GM18861 (cell line): Measurements from ENCODE around the gene TM9SF4.
"Not testable (repeated sequence)": the region's sequence is repeated elsewhere in the genome, so short reads cannot be mapped to it uniquely, and the experiment has no call there.

Experiments used
- ATAC-seq: cut with Tn5 transposase; IDR thresholded peaks from one replicate; pipeline ENCODE4 v1.9.1; 2021; ENCODE audit not compliant: unreplicated experiment

TM9SF4 gene

DNA sequence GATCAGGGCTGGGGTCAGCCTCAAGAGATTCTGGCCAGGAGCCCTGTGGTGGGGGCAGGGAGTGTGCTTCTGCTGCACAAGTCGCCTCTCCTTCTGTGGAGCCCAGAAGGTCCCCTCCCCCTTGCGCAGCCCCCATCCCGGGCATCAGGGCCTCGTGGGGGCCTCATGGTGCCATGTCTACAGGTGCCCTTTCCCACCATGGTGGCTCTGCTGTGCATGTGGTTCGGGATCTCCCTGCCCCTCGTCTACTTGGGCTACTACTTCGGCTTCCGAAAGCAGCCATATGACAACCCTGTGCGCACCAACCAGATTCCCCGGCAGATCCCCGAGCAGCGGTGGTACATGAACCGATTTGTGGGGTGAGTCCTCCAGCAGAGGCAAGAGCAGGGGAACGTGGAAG, 48.1 kb downstream of the TM9SF4 start:
- no peak for ATAC-seq

DNA sequence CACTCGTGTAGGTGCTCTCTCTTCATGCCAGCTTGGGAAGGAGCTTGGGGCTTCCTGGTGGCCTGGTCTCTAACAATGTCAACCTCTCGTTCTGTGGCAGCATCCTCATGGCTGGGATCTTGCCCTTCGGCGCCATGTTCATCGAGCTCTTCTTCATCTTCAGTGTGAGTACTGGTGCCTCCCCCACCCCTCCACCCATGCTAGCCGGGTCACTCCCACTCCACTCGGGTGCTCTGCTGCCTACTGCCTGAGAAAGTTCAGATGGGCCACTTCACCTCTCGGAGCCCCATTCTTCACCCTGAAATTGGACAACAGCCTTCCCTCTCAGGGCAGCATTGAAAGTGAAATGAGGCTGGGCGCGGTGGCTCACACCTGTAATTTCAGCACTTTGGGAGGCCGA, 48.8 kb downstream of the TM9SF4 start:
- ATAC-seq: no peak

DNA sequence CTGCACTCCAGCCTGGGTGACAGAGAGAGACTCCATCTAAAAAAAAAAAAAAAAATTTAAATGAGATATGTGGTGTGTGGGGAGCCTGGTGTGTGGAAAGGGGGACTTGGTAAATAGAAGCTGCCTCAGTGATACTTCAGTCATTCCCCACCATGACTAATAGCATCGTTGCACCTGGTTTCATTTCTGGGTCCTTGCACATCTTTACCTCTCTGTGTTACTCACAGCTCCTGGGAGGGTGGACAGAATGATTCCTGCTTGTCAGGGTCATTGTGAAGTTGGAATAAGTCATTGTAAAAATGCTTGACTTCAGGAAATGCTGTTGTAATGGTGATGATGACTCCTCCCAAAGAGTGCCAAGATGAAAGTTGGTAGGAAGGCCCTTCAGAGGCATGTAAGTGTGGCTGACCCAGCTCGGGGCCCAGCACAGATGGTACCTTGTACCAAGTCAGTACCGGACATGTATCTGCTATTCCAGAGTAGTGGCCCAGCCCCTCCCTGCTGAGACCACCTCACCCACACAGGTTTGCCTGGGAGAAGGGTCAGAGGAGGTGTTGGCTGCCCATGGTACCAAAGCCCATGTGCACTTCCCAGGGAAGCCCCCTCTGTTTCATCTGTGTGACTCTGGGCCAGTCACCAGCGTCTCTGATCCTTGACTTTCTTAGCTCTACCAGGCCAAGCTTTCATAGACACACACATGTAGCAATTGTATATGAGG, 49.6 kb downstream of the TM9SF4 start:
- no peak for ATAC-seq

DNA sequence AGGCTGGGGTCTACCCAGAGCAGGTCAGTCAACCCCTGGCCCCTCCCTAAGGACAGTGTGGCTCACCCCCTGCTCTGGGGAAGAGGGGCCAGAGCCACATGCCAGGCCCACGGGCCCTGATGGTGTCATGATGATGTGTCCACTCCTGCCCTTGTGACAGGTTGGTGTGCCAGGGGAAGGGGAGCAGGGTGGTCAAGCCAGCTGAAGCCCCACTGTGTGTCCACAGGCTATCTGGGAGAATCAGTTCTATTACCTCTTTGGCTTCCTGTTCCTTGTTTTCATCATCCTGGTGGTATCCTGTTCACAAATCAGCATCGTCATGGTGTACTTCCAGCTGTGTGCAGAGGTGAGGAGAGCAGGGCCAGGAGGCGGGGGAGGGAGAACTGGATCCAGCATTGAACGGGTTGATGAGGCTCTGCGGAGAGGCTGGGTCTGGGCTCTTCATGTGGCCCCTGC, 50.3 kb downstream of the TM9SF4 start:
- no peak for ATAC-seq

DNA sequence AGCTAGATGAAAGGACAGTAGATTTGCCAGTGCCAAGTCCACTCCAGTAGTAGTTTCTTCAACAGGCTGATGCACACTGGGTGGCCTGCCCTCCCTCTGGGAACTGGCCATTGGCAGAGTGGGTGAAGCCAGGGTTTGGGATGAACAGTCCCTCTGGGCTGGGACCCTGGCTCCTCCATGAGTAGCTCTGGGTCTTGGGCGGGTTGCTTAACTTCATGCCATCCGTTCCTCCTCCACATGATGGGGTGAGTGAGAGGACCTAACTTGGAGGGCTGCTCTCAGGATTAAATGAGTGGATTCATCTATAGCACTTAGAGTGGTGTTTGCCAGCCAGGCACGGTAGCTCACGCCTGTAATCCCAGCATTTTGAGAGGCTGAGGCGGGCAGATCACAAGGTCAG, 50.8 kb downstream of the TM9SF4 start:
- no peak for ATAC-seq

DNA sequence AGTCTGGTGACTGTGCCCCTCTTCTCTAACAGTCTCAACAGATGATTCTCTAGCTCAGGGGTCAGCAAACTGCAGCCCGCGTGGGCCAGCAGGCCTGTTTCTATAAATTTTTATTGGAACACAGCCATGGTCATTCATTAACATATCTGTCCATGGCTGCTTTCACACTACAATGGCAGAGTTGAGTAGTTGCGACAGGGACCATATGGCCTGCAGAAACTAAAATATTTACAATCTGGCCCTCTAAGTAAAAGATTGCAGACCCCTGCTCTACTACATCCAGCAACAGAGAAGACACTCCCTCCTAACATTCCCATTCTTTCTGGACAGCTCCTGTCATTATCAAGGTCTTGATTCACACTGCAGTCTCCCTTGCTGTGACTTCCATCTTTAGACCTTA, 52.8 kb downstream of the TM9SF4 start:
- no peak for ATAC-seq

DNA sequence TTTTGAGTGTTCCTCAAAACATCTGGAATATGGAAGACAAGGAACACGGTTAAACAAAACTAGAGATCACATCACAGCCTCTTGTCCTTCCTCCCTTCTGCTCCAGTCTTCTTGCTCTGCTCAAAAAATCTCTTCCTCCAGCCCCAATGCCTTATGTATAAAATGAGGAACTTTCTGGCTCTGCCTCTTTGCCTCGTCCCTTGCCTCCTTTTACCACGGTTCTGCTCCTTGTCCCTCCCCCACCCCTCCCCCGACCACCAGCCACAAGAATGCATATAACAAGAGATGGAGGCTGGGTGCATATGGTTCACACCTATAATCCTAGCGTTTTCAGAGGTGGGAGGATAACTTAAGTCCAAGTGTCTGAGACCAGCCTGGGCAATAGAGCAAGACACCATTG, 54.4 kb downstream of the TM9SF4 start:
- ATAC-seq: no peak

DNA sequence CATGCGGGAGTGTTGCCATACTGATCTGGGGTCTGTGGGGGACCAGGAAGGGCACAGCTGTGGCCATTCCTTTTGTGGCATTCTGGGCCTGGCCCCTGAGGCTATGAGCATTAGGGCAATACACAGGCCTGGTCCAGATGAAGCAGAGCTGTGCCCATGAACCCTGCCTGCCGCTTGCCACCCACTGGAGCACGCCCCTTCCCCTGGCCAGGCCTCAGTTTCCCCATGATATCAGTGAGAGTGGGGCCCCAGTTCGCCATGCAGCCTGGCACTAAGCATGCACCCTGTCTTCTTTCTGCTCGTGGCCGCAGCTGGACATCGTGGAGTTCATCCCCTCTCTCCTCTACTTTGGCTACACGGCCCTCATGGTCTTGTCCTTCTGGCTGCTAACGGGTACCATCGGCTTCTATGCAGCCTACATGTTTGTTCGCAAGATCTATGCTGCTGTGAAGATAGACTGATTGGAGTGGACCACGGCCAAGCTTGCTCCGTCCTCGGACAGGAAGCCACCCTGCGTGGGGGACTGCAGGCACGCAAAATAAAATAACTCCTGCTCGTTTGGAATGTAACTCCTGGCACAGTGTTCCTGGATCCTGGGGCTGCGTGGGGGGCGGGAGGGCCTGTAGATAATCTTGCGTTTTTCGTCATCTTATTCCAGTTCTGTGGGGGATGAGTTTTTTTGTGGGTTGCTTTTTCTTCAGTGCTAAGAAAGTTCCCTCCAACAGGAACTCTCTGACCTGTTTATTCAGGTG, 55.6 kb downstream of the TM9SF4 start:
- no peak for ATAC-seq

DNA sequence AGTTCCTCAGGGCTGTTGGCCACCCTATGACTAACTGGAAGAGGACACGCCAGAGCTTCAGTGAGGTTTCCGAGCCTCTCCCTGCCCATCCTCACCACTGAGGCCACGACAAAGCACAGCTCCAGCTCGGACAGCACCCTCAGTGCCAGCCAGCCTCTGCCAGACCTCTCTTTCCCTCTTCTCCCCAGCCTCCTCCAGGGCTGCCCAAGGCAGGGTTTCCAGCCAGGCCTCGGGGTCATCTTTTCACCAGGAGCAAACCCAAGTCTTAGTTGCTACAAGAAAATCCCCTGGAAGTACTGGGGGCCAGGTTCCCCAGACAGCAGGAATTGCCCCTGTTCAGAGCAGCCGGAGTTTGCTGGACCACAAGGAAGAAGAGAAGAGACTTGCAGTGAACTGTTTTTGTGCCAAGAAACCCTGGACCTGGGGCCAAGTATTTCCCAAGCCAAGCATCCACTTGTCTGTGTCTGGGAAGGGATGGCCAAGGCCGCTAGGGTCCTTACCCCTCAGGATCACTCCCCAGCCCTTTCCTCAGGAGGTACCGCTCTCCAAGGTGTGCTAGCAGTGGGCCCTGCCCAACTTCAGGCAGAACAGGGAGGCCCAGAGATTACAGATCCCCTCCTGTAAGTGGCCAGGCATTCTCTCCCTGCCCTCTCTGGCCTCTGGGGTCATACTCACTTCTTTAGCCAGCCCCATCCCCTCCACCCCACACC, 56.5 kb downstream of the TM9SF4 start:
- no peak for ATAC-seq

DNA sequence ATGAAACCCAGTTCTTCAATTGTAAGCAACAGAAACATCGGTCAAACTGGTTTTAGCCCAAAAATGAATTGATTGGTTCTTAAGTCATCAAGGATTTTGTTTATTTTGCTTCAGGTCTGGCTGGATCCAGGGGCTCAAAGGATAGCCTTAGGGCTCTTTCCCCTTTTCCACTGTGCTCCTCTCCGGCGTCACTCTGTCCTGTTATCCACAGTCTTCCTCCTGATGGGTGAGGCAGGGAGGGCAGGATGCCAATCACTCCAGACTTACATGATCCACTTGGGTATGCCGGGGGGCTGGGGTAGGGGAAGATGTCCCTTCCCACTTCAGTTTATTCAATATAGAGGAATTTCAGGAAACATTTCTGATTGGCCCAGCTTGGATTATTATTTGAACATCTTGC, 58.0 kb downstream of the TM9SF4 start:
- no peak for ATAC-seq

DNA sequence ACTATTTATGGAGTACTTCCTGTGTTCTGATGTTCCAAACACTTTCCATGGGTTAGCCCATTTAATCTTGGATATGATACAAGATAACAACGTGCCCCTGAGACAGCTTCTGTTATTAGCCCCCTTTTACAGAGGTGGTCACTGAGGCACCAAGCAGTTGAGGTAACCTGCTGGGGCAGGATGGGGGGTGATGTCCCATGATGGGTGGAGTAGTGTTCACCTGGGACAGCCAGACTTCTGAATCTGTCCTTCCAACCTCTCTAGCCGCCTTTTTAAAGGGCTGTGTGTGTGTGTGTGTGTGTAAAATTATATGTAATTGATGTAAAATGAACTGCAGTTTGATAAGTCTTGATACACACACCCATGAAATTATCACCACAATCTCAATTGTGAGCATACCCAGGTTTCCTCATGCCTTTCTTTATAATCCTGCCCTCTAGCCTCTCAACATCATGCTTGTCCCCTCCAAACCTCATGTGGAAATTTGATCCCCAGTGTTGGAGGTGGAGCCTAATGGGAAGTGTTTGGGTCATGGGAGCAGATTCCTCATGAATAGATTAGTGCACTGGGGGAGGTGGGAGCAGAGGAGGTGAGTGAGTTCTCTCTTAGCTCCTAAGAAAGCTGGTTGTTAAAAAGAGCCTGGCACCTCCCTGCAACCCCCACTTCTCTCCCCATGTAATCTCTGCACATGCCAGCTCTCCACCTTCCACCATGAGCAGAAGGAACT, 58.8 kb downstream of the TM9SF4 start:
- no peak for ATAC-seq

DNA sequence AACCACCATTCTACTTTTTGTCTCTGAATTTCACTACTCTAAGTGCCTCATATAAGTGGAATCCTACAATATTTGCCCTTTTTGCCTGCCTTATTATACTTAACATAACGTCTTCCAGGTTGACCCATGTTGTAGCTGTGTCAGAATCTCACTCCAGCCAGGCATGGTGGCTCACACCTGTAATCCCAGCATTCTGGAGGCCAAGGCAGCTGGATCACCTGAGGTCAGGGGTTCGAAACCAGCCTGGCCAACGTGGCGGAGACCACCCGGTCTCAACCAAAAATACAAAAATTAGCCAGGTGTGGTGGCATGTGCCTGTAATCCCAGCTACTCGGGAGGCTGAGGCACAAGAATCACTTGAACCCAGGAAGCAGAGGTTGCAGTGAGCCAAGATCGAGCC, 68.2 kb downstream of the TM9SF4 start:
- not testable (repeated sequence) for ATAC-seq

DNA sequence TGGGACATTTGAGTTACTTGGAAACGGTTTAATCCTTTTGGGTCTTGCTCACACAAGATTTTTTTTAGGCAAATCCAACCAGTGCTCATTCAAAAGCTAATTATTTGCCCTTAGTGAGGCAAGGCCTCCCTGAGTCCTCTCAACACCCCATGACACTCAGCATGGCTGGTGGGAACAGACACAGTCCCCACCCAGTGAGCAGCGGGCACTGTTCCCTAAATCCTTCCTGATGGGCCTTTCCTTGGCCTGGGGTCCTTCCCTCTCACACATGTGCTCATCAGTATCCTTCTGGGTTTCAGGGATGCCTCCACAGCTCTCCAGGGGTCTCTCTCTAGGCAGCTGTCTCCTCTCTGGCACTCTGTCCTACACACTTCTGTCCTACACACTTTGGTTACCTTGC, 70.0 kb downstream of the TM9SF4 start:
- ATAC-seq: no peak

DNA sequence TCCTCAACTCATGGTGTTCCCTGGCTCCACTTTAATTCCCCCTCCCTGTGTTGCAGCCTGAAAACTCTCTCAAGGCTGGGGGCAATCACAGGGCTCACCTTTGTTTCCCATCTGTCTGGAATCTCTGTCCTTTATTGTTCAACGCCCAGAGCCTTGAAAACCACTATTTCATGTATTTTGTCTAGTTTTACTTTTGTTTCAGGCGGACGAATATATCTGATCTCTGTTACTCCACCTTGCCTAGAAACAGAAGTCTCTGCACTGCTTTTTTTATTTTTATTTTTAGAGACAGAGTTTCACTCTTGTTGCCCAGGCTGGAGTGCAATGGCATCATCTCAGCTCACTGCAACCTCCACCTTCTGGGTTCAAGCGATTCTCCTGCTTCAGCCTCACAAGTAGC, 70.4 kb downstream of the TM9SF4 start:
- ATAC-seq: no peak

DNA sequence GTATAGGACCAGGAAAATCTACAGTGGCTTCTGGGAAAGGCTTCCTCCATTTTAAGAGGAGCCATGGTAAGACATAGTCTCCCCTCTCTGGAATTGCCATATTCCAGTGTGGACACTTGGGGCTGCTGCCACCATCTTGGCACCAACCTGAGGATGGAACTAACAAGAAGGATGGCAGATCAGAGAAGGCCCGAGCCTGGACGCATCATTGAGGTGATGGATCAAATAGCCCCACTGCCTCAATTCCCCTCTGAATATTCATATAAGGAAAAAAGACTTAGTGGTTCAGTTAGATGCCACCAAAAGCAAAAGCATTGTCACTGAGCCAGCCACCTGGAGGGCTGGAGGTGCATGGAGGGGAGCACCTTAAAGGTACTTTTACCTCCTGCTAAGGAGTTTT, 72.1 kb downstream of the TM9SF4 start:
- ATAC-seq: no peak

DNA sequence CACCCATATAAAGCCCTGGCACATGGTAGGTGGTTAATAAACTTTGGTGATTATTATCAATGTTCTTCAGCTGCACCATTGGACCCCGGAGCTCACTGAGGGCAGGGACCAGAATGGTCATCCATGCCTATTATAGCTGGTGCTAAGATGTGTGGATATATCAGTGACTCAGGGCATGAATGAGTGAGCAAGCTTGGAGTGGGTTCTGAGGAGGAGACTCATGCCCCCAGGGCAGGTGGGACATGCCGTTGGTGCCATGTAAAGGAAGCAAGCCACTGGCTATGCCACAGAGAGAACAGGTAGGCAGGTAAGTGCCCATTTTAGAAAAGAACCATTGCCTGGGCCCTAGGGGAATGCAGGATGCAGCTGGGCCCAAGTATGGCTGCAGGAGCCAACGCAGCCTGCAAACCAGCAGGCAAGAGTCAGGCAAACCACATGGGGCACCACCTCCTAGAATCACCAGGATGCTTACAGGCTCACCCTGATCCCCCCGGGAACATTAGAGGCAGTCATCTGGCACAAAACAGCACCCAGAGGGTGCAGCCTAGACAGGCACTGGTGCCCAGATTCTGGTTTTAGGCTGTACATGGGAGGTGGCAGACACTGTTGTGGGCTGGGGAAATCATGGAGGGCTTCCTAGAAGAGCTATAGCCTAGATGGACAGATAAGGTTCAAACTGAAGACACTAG, 74.6 kb downstream of the TM9SF4 start:
- no peak for ATAC-seq

DNA sequence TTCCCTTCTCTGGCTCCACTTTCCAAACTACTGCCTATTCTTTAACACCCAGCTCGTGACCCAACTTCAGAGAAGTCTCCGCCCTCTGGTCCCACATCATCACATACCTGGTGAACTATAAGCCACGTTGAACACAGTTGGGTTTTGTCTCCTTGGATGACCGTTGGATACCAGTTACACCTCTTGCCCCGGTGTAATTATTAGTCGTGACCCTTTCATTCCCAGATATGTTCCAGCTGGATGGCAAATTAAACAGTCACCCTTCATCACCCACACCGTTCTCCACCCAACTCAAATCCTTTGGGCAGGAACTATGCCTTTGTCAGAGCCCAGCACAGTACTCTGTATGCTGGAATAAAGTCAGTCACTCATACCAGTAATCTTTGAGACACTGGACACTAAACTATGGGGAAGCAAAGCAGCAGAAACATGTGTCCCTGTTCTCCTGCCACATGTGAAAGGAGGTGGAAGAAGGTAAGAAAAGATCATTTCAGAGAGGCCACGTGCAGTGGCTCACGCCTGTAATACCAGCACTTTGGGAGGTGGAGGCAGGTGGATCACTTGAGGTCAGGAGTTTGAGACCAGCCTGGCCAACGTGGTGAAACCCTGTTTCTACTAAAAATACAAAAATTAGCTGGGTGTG, 75.6 kb downstream of the TM9SF4 start:
- no peak for ATAC-seq

DNA sequence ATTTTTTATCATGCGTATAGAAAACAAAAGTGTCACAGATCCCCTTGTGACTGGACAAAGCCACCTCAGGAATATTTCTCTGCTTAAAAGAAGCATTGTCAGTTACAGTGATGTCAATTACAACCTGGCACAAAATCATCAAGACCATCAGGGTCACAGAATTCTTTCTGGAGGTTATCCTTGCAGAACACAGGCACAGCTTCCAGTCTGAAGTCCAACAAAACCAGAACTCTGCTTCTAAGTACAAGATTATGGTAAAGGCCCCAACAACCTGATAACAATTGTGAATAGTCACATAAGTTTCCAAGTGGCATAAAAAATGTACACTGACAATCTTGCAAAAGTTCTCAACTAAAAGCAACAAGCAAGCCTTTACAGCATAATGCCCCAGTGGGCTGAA, 77.0 kb downstream of the TM9SF4 start:
- ATAC-seq: no peak

DNA sequence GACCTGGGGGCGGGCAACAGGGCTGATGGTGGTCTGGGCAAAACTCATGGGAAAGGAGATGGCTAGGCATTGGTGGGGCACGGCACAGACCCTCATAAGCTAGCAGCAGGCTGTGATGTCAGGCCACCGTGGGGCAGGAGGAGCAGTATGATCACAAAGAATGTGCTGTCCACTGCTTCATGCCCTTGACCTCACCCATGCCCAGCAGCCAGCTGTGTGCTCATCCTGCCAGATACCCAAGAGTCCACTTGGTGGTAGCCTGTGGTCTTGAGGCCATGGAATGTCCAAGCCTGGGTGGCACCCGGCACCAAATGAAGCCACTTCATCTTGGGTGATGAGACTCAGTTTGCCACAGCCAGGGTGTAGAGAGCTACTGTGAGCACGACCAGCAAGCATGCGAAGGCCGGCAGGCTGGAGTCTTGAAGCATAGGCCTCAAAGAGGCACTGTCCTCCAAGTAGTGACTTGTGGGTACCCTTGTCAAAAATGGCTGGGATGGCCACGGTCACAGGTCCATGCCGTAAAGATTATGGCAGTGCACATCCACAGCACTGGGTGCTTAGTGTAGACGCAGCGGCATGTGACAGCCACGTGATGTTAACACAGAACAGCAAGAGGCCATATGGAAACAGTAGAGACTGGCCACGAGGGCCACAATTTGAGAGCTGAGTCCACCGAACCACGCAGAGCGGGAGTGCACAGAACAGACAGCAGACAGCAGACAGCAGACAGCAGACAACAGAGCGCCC, 79.0 kb downstream of the TM9SF4 start:
- ATAC-seq: no peak

DNA sequence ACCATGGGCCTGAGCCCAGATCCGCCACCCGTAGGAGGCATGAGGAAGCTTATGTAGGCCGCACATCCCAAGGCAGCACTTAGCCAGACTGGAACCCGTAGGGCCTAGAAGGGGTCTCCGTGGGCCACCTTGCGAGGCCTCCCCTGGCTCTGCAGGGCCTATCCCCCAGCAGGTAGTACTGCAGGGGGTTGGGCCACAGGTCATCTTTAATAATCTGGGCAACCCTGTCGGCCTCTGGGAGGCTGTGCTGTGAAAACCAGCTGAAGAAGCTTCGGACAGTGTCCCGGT, 79.6 kb downstream of the TM9SF4 start:
- ATAC-seq: no peak
